OCI-LY7 (cell line): ENCODE results near the gene MRS2. TPM values are rescaled to one million over a fixed set of nuclear protein-coding genes. Genes with fewer than 3 reads are reported as not detected.

Experiments
- BruUV-seq: library from RNA; stranded (reverse); fragments of 400-500 nt; replicated peaks from 2 replicates; lab custom pipeline; 2021; lab: Mats Ljungman, UMichigan
- CTCF ChIA-PET: fragments of 300-600 bp; sonication (Branson Sonifier 250); formaldehyde crosslinking; loops from one replicate; lab custom pipeline; 2022; ENCODE audit warnings: antibody characterized with exemption; ENCODE audit not compliant: unreplicated experiment; lab: Charles Lee
- POLR2A ChIA-PET: fragments of 300-600 bp; sonication (Branson Sonifier 250); formaldehyde crosslinking; loops from one replicate; lab custom pipeline; 2022; ENCODE audit warnings: antibody characterized with exemption; lab: Charles Lee
- DNase-seq: peaks from one replicate; pipeline ENCODE4 v3.0.0-alpha.2; 2015; ENCODE audit warnings: low spot score
- H2AFZ ChIP-seq: fragments of 200-600 bp; sonication (generic), shearing (Covaris generic); 2 replicates; pipeline ENCODE4 v1.6.1; 2014; ENCODE audit warnings: mild to moderate bottlenecking, antibody characterized with exemption, low read length, moderate library complexity
- H3K27ac ChIP-seq: fragments of 200-600 bp; sonication (generic); 2 replicates; pipeline ENCODE4 v1.5.1; 2014; ENCODE audit warnings: mixed run types, low read depth, mild to moderate bottlenecking, moderate library complexity, low read length, inconsistent platforms; ENCODE audit not compliant: poor library complexity, severe bottlenecking
- H3K36me3 ChIP-seq: fragments of 200-600 bp; sonication (generic); 2 replicates; pipeline ENCODE4 v1.6.1; 2014; ENCODE audit warnings: mild to moderate bottlenecking, antibody characterized with exemption, low read length, moderate library complexity, mixed read lengths; ENCODE audit not compliant: insufficient read depth
- H3K4me1 ChIP-seq: fragments of 200-600 bp; sonication (generic); 2 replicates; pipeline ENCODE4 v1.5.1; 2014; ENCODE audit warnings: mild to moderate bottlenecking, low read length; ENCODE audit not compliant: insufficient read depth, poor library complexity, severe bottlenecking
- H3K4me2 ChIP-seq: fragments of 200-600 bp; sonication (generic); 2 replicates; pipeline ENCODE4 v1.6.1; 2014; ENCODE audit warnings: mild to moderate bottlenecking, low read length
- H3K4me3 ChIP-seq: fragments of 200-600 bp; sonication (generic); 2 replicates; pipeline ENCODE4 v1.5.1; 2014; ENCODE audit warnings: mild to moderate bottlenecking, low read depth, low read length; ENCODE audit not compliant: poor library complexity, severe bottlenecking
- H3K79me2 ChIP-seq: fragments of 200-600 bp; sonication (generic); 2 replicates; pipeline ENCODE4 v1.6.1; 2016; ENCODE audit warnings: low read depth, mild to moderate bottlenecking, low read length, moderate library complexity, mixed read lengths; ENCODE audit not compliant: insufficient read depth
- H3K9me2 ChIP-seq: fragments of 200-600 bp; sonication (generic); 2 replicates; pipeline ENCODE4 v1.6.1; 2016; ENCODE audit warnings: mild to moderate bottlenecking, low read length, mixed read lengths; ENCODE audit not compliant: insufficient read depth
- H3K9me3 ChIP-seq: fragments of 200-600 bp; sonication (generic); 2 replicates; pipeline ENCODE4 v1.6.1; 2014; ENCODE audit warnings: mild to moderate bottlenecking, mixed run types, low read length, mixed read lengths
- H4K20me1 ChIP-seq: fragments of 200-600 bp; sonication (generic); 2 replicates; pipeline ENCODE4 v1.6.1; 2014; ENCODE audit warnings: mild to moderate bottlenecking, antibody characterized with exemption, low read length, moderate library complexity, mixed read lengths; ENCODE audit not compliant: insufficient read depth
- CTCF ChIP-seq: fragments of 200-600 bp; sonication (generic); conservative IDR thresholded peaks from 2 replicates; pipeline ENCODE4 v1.5.1; 2014; ENCODE audit warnings: mild to moderate bottlenecking, antibody characterized with exemption, low read length, moderate library complexity, mixed read lengths
- EZH2phosphoT487 ChIP-seq: fragments of 200-600 bp; sonication (generic); IDR thresholded peaks from 2 replicates; pipeline ENCODE4 v1.6.1; 2018; ENCODE audit warnings: low read depth, borderline replicate concordance, mild to moderate bottlenecking, mixed run types, antibody characterized with exemption, low read length, moderate library complexity, mixed read lengths
- intact Hi-C: fragments of 100-400 bp; cut with micrococcal nuclease; formaldehyde crosslinking; loops from one replicate; pipeline ENCODE4 v1.10.0; 2022; ENCODE audit not compliant: unreplicated experiment
- total RNA-seq, 2 experiments: library from RNA; depleted of rRNA in 1 of 2; stranded (reverse); fragments of >200 nt in 1 of 2; shearing (Covaris generic) in 1 of 2; gene quantifications; 2 replicates each; pipeline ENCODE4 v1.2.3, GENCODE V29; 2014 to 2022

Gene MRS2
- total RNA-seq, 2 experiments from 2014 or later, result 0.97 TPM; not detected in 1

- no TSS peak for BruUV-seq
- Histone ChIP-seq H3K9me2 (no peaks in the 10 kb centered on the region), H3K79me2 (no peaks in the 10 kb centered on the region), H3K9me3 (no peaks in the 10 kb centered on the region), H3K4me1 (no peaks in the 10 kb centered on the region), H2AFZ (no peak overlapping the region), H3K27ac (no peak overlapping the region), H3K36me3 (no peaks in the 10 kb centered on the region), H3K4me3 (no peak overlapping the region), H3K4me2 (no peak overlapping the region), H4K20me1 (no peaks in the 10 kb centered on the region)
- DNase-seq, result no peak
- ChIA-PET POLR2A (interaction anchor here (0.6 to 1.0 kb wide), 2 partner anchors 11 to 38 kb away, joined by 3 to 6 read pairs; no protein-coding TSS in a partner anchor), CTCF (no interaction called here)
- intact Hi-C loops, result no loop called here
- TF ChIP-seq CTCF (no peak), EZH2phosphoT487 (no peak)
These were observed 28.1 kb upstream of the MRS2 start for GRCh38 chr6:24374612-24375011.

DNA sequence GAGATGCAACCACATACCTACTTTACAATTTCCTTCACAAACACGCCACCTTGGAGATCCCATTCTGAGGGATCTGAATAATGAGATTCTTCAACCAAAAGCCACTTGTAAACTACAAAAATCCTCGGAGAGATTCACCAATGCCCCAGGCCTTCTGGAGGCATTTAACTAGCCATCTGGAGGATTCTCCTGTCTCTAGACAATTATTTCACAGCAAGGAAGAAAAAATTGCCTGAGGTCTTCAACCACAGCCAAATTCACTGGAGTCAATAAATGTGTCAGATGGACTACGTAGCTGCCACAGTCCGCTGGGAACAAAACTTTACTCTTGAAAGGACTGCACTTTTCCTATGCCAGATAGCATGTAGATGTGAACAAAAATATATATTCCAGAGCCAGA lies 25.9 kb upstream of the MRS2 start:
- H2AFZ ChIP-seq, result no peak overlapping the region
- TF ChIP-seq CTCF (no peak), EZH2phosphoT487 (no peak)
- CTCF ChIA-PET, result no interaction called here
- H3K9me2 ChIP-seq, result no peaks in the 10 kb centered on the region
- H3K4me2 ChIP-seq, result no peak overlapping the region
- no peak for DNase-seq
- H3K36me3 ChIP-seq, result no peaks in the 10 kb centered on the region
- H3K4me1 ChIP-seq, result no peaks in the 10 kb centered on the region
- POLR2A ChIA-PET, result no interaction called here
- H3K9me3 ChIP-seq, result no peaks in the 10 kb centered on the region
- no peaks in the 10 kb centered on the region for H4K20me1 ChIP-seq
- H3K27ac ChIP-seq, result no peak overlapping the region
- H3K4me3 ChIP-seq, result no peak overlapping the region
- BruUV-seq, result no TSS peak
- intact Hi-C loops, result no loop called here
- no peaks in the 10 kb centered on the region for H3K79me2 ChIP-seq

DNA sequence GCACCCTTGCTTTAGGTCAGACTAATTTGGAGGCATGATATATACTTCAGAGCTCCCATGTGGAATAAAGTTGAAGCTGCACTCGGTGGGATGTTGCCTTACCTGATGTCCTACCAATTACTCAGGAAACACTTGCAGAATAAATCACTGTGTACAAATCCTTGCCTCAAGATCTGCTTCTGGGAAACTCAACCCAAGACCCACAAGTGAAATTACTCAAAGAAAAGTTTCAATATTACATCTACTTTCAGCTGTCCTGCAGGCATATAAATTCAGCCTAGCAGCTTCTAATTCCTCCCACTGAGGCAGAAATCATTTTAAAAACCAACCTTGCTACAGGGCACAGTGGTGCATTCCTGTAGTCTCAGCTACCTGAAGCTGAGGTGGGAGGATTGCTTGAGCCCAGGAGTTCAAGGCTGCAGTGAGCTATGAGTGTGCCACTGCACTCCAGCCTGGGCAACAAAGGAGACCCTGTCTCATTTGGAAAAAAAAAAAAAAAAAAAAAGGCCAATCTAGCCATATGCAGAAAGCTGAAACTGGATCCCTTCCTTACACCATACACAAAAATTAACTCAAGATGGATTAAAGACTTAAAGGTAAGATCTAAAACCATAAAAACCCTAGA lies 24.2 kb upstream of the MRS2 start:
- no peak overlapping the region for H3K4me2 ChIP-seq
- no peak overlapping the region for H3K4me3 ChIP-seq
- intact Hi-C loops, result no loop called here
- no peak for DNase-seq
- no peaks in the 10 kb centered on the region for H3K9me3 ChIP-seq
- H3K79me2 ChIP-seq, result no peaks in the 10 kb centered on the region
- ChIA-PET POLR2A (interaction anchor here (0.7 to 0.8 kb wide), 2 partner anchors 38 to 87 kb away, joined by 3 read pairs; no protein-coding TSS in a partner anchor), CTCF (no interaction called here)
- TF ChIP-seq EZH2phosphoT487 (no peak), CTCF (no peak)
- H4K20me1 ChIP-seq, result no peaks in the 10 kb centered on the region
- no TSS peak for BruUV-seq
- no peaks in the 10 kb centered on the region for H3K9me2 ChIP-seq
- no peak overlapping the region for H2AFZ ChIP-seq
- no peak overlapping the region for H3K27ac ChIP-seq
- H3K36me3 ChIP-seq, result no peaks in the 10 kb centered on the region
- no peaks in the 10 kb centered on the region for H3K4me1 ChIP-seq
